GM19025 (cell line): Measurements from ENCODE around the gene LIG3.
"Not testable (repeated sequence)": the region's sequence is repeated elsewhere in the genome, so short reads cannot be mapped to it uniquely, and the experiment has no call there.

ENCODE experiments used
- ATAC-seq: cut with Tn5 transposase; IDR thresholded peaks from one replicate; pipeline ENCODE4 v1.9.1; 2021; ENCODE audit warnings: mild to moderate bottlenecking, low read depth, moderate library complexity; ENCODE audit not compliant: unreplicated experiment

Gene LIG3

GRCh38 chr17:34980353-34980680 lies at the start of gene LIG3:
LIG3 (plus strand) TSS chr17:34980512; CDS start chr17:34983006, 2,494 bp downstream.
- peak; percentile 86 for ATAC-seq

- not testable (repeated sequence) for ATAC-seq
These were observed 29.5 kb upstream of the LIG3 start for GRCh38 chr17:34950780-34951179.

- ATAC-seq, result no peak
These were observed 21.9 kb upstream of the LIG3 start for GRCh38 chr17:34958438-34958837.

GRCh38 chr17:34961093-34961911 lies 19.0 kb upstream of the LIG3 start, which contains the start of the genes CCT6B and ZNF830:
CCT6B (minus strand) TSS chr17:34961460; CDS start chr17:34961393, 67 bp downstream.
ZNF830 (plus strand) TSS chr17:34961540; CDS start chr17:34961567, 27 bp downstream.
- peak; percentile 83 for ATAC-seq

- ATAC-seq, result no peak
These were observed 6.1 kb upstream of the LIG3 start for GRCh38 chr17:34974179-34974578.

- no peak for ATAC-seq
These were observed 5.2 kb upstream of the LIG3 start for GRCh38 chr17:34974794-34975785.

- ATAC-seq, result no peak
These were observed 1.2 kb upstream of the LIG3 start for GRCh38 chr17:34979153-34979552.

GRCh38 chr17:34979650-34980352 lies 511 bp upstream of the LIG3 start:
- ATAC-seq, result no peak

GRCh38 chr17:34980681-34981537 lies 597 bp downstream of the LIG3 start:
- peak; percentile 87 for ATAC-seq

- ATAC-seq, result no peak
These were observed 1.4 kb downstream of the LIG3 start for GRCh38 chr17:34981538-34982241.

- ATAC-seq, result no peak
These were observed 6.9 kb downstream of the LIG3 start for GRCh38 chr17:34987232-34987631.

- no peak for ATAC-seq
These were observed 8.3 kb downstream of the LIG3 start for GRCh38 chr17:34988644-34989043.

GRCh38 chr17:34989473-34989872 lies 9.2 kb downstream of the LIG3 start:
- ATAC-seq, result no peak

- ATAC-seq, result no peak
These were observed 10.6 kb downstream of the LIG3 start for GRCh38 chr17:34990921-34991365.

- no peak for ATAC-seq
These were observed 11.3 kb downstream of the LIG3 start for GRCh38 chr17:34991606-34992005.

GRCh38 chr17:34993031-34993430 lies 12.7 kb downstream of the LIG3 start:
- no peak for ATAC-seq

GRCh38 chr17:34996422-34997285 lies 16.3 kb downstream of the LIG3 start:
- no peak for ATAC-seq

GRCh38 chr17:34997355-34997862 lies 17.1 kb downstream of the LIG3 start:
- no peak for ATAC-seq
